Epidermal melanocyte (primary cell): ENCODE results near the gene SKP1.

ENCODE experiments used
- DNase-seq: peaks from one replicate; pipeline ENCODE4 v3.0.0; 2011; ENCODE audit warnings: low spot score; ENCODE audit not compliant: insufficient read length

SKP1 gene

GRCh38 chr5:134113902-134114875, 62.6 kb downstream of the SKP1 start, which contains the start of gene TCF7:
TCF7 (plus strand) TSS chr5:134114681; CDS start chr5:134114907, 226 bp downstream.
- peak; percentile 95 for DNase-seq

- DNase-seq = no peak
Measured at GRCh38 chr5:134113363-134113889, 63.3 kb downstream of the SKP1 start.

- no peak for DNase-seq
Measured at GRCh38 chr5:134112726-134113362, 63.9 kb downstream of the SKP1 start.

GRCh38 chr5:134111741-134112647, 64.8 kb downstream of the SKP1 start:
- no peak for DNase-seq

- DNase-seq = no peak
Measured at GRCh38 chr5:134110382-134110781, 66.4 kb downstream of the SKP1 start.

GRCh38 chr5:134107779-134108178, 69.0 kb downstream of the SKP1 start:
- no peak for DNase-seq

- no peak for DNase-seq
Measured at GRCh38 chr5:134106991-134107701, 69.6 kb downstream of the SKP1 start.

GRCh38 chr5:134103998-134104654, 72.6 kb downstream of the SKP1 start:
- no peak for DNase-seq

GRCh38 chr5:134103397-134103796, 73.4 kb downstream of the SKP1 start:
- no peak for DNase-seq

GRCh38 chr5:134101686-134102439, 74.9 kb downstream of the SKP1 start:
- DNase-seq = peak; percentile 53

- no peak for DNase-seq
Measured at GRCh38 chr5:134100283-134101091, 76.3 kb downstream of the SKP1 start.

GRCh38 chr5:134099939-134100282, 76.8 kb downstream of the SKP1 start:
- DNase-seq = no peak

GRCh38 chr5:134099288-134099872, 77.4 kb downstream of the SKP1 start:
- no peak for DNase-seq
